Stimulated activated CD4-positive, alpha-beta T cell treated with anti-CD3 and anti-CD28 coated beads, Interleukin-2, amount 100 ng/mL, for 4 hours (primary cell): ENCODE results near the gene GALP.
"Not testable (repeated sequence)": the region's sequence is repeated elsewhere in the genome, so short reads cannot be mapped to it uniquely, and the experiment has no call there.

Experiments used
- DNase-seq: peaks from one replicate; pipeline ENCODE4 v3.0.0-alpha.2; 2020; ENCODE audit warnings: low read depth

The GALP gene

DNA sequence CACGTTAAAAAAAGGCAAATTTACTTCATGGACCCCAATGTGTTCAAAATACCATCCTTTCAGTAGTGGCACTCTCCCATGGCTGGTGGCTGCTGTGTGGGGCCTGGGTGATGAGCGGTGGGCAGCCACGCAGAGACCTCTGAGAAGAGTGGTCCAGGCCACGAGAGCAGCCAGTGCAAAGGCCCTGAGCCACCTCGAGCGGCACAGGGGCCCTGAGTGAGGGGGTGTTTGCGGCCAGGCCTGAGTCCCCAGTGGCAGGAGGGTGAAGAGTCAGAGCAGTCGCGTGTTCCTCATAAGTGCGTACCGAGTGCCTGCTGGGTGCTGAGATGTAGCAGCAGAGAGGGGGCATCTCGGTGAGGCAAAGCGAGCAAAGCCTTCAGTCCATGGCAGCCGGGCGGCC, 27.7 kb upstream of the GALP start:
- DNase-seq = no peak

DNA sequence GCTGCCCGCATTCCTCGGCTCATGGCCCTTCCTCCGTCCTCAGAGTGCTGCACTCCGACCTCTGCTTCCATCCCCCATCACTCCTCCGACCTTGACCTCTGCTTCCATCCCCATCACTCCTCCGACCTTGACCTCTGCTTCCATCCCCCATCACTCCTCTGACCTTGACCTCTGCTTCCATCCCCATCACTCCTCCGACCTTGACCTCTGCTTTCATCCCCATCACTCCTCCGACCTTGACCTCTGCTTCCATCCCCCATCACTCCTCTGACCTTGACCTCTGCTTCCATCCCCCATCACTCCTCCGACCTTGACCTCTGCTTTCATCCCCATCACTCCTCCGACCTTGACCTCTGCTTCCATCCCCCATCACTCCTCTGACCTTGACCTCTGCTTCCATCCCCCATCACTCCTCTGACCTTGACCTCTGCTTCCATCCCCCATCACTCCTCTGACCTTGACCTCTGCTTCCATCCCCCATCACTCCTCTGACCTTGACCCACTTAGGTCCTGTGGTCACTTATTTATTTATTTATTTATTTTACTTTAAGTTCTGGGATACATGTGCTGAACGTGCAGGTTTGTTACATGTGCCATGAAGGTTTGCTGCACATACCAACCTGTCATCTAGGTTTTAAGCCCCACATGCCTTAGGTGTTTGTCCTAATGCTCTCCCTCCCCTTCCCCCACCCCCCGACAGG, 26.7 kb upstream of the GALP start:
- not testable (repeated sequence) for DNase-seq

DNA sequence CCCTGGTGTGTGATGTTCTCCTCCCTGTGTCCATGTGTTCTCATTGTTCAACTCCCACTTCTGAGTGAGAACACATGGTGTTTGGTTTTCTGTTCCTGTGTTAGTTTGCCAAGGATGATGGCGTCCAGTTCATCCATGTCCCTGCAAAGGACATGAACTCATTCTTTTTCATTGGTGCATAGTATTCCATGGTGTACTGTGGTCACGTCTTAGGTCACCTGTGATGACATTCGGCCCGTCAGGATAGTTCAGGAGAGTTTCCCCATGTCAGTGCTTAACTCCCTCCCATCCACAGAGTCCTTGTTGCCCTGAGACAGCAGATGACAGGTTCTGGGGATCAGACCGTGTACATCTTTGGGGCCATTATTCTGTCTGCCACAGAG, 26.2 kb upstream of the GALP start:
- no peak for DNase-seq

DNA sequence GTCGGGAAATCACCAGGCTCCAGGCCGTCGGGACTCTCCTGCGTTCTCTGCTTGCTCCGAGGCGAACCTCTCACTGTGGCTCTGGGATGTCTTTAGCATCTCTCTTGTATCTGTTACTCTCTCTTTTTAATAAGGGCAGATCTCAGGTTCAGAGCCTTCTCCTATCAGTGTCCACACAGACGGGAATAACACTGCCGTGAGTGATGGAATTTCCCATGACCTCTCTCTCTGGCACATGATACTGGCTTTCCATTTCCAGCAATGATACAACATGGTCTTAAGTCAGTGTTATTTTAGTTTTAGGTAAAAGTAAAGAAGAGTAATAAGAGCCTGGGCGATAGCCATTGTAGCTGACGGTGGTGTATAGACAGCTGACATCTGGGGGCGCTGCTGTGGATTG, 25.4 kb upstream of the GALP start:
- DNase-seq = no peak

DNA sequence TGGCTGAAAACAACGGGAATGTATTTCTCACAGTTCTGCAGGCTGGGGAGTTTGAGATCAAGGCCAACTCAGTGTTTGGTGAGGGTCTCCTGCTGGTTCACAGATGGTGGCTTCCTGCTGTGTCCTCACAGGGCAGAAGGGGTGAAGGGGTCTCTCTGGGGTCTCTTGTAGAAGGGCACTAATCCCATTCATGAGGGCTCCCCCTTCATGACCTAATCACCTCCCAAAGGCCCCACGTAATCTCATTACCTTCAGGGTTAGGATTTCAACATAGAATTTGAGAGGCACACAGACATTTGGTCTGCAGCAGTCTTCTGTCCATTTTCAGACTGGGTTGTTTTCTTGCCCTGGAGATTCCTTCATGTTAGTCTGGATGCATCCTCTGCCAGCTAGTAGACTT, 23.2 kb upstream of the GALP start:
- no peak for DNase-seq

DNA sequence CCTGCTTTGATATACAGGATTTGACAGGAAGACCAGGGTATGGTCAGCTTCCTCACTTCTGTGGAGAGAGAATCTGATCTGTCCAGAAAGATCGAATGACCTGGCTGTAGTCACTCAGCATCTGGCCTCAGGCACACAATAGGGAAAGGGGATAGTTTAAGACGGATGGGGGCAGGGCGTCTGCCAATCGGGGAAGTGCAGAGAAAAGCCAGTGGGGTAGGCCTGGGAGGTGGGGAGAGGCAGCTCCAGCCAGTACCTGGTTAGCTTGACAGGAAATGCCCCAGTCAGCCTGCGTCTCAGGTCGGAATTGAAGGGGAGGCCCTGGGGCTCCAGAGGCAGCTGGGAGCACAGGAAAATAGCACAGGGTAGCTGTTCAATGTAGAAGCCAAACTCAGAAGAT, 22.3 kb upstream of the GALP start:
- DNase-seq = no peak

DNA sequence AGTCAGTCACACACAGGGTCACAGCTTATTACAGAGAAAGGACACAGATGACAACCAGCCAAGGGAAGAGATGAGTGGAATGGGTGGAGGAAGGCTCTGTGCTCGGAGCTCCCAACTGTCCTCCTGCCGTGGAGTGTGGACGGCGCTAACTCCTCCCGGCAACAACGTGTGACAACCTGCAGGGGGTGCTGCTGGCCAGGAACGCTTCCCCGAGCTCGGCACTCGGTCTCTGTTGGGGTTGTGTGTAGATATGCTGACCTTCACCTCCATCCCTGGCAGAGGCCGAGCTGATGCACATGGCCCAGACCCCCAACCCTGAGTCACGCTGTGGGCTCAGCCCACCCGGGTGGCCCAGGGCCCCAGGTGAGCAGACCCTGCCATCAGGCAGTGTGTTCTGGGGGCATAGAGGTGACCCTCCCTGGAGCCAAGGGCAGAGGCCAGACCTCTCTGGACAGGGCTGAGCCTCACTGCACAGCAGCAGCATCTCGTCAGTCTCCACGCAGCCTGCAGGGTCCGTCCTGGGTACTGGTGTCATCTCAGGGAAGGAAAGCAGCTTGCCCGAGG, 20.6 kb upstream of the GALP start:
- no peak for DNase-seq

DNA sequence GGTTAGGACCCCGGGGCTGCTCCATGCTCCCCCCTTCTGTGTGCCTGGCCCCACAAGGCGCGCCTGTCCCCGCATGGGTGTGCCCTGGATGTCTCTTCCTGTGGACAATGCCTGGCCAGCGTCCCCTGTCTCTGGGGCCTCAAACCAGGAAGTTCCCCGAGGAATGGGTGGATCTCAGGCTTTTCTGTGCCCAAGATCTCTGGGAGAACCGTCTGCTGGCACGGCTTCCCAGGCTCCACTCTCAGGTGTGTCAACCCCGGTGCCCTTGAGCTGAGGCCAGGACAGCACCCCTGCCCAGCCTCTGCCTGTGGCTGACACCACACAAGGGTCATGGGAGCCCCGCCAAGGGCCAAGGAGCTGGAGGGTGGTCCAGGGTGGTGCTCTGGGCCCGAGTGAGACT, 19.0 kb upstream of the GALP start:
- no peak for DNase-seq

DNA sequence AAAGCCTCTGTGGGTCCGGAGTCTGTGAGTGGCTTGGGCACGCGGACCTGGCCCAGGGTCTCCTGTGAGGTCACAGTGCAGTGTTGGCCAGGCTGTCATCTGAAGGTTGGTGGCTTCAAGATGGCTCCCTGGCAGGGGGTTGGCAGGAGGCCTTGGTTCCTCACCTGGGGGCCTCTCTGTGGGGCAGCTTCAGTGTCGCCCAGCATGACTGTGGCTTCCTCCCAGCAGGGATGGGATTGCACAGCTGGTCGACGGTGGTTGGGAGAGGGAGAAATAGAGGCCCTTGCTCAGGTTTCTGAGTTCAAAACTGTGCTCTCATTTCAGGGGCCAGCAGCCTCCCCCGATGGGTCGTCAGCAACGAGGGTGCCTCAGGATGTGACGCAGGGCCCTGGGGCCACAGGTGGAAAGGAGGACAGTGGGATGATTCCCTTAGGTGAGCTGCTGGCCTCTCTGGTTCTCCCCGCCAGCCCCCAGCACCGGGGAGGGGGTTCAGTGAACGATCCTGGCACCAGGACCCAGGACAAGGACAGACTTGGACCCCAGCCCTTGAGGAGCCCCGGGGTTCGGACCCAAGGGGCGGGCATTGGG, 17.5 kb upstream of the GALP start:
- DNase-seq = no peak

DNA sequence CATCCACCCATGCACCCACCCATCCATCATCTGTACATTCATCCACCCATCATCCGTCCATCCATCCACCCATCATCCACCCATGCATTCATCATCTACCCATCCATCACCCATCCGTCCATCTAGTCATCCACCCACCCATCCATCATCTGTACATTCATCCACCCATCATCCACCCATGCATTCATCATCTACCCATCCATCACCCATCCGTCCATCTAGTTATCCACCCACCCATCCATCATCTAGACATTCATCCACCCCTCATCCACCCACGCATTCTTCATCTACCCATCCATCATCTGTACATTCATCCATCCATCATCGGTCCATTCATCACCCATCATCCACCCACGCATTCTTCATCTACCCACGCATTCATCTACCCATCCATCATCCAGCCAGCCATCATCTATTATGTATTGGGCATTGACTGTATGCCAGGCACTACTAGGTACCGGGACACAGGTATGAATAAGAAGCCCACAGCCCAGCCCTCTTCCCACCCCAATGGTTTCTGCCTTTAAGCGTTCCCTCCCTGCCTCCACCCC, 16.7 kb upstream of the GALP start:
- no peak for DNase-seq

DNA sequence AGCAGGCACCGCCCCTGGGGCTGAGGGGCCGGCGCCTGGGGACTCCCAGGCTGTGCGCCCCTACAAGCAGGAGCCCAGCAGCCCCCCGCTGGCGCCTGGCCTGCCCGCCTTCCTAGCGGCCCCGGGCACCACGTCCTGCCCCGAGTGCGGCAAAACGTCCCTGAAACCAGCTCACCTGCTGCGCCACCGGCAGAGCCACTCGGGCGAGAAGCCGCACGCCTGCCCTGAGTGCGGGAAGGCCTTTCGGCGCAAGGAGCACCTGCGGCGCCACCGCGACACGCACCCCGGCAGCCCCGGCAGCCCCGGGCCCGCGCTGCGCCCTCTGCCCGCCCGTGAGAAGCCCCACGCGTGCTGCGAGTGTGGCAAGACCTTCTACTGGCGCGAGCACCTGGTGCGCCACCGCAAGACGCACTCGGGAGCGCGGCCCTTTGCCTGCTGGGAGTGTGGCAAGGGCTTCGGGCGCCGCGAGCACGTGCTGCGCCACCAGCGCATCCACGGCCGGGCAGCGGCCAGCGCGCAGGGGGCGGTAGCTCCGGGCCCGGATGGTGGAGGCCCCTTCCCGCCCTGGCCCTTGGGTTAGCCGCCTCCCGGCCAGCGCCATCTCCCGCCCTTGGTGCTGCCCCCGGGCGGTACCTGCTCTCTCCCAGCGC, 16.1 kb upstream of the GALP start:
- no peak for DNase-seq

DNA sequence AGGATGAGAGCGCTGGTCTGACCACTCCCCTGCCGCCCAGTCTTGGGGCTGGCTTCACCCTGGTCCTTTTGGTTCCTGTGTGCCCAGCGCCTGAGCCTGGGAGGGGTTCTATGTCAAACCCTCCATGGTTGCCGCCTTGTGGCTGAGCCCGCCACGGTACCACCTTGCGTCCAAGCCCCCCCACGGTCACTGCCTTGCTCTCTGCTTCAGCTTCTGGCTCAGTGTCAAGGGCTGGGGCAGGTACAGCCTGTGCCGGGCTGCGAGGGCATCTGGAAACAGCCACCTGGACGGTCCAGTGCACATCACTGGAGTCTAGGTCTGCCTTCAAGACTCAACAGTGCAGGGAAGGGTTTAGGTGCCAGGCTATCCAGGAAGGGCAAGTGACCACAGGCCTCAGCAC, 14.3 kb upstream of the GALP start:
- no peak for DNase-seq

DNA sequence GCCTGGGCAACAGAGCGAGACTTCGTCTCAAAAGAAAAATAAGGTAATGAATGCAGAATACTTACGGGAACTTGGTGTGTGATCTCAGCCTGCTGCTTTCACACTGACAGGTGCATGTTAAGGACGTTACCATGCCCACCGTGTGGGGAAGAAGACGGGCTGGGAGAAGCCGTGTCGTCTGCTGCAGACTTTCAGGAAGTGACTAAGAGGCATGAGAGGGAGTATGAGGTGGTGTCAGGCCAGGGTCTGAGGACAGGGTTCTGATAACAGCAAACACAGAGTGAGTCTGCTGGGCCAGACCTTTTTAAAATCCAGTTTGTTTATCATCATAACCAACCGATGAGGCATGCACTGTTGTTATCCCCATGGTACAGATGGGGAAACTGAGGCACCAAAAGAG, 13.6 kb upstream of the GALP start:
- DNase-seq = no peak

DNA sequence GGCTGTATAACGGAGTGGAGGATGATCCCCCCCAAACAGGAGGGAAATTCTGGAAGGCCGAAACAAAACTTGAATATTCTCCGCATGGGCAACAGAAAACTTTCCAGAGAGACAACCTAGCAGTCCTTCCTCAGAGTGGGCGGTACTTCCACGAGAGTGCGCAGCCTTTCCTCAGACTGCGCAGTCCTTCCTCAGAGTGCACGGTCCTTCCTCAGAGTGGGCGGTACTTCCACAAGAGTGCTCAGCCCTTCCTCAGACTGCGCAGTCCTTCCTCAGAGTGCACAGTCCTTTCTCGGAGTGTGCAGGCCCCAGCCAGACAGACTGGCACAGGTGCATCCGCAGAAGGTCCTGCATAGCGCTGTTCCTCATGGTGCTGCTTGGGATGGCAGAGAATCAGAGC, 12.7 kb upstream of the GALP start:
- DNase-seq = no peak

DNA sequence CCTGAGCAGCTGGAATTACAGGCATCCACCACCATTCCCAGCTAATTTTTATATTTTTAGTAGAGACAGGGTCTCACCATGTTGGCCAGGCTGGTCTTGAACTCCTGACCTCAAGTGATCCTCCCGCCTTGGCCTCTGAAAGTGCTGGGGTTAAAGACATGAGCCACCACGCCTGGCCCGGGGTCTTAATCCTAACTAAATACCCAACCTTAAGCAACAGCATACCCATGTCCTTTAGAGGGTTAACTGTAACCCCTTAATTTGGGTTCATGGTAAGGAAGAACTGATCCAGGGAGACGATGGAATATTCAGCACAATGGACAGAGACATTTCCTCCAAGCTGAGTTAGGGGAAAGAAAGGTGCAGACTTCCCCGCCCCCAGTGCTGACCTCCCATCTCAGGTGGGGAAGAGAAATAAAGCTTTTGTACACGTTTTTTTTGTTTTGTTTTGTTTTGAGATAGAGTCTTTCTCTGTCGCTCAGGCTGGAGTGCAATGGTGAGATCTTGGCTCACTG, 8.7 kb upstream of the GALP start:
- no peak for DNase-seq

DNA sequence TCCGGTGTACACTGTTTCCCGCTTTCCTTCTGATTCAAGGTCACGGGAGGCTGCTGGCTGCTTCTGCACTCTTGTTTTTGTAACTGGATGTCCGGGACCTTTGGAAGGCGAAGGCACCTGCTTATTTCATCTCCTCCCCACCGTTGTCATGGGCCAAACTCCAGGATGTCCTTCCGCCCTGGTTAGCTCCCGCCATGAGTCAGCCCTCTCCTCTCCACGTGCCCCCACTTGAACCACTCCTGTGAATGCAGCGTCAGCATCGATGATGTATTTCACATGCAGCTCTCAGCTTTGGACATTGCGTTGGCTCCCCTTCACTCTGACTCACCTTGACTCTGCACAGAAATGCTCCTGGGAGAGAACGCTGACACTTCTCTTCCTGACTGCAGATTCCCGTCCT, 5.5 kb upstream of the GALP start:
- no peak for DNase-seq

DNA sequence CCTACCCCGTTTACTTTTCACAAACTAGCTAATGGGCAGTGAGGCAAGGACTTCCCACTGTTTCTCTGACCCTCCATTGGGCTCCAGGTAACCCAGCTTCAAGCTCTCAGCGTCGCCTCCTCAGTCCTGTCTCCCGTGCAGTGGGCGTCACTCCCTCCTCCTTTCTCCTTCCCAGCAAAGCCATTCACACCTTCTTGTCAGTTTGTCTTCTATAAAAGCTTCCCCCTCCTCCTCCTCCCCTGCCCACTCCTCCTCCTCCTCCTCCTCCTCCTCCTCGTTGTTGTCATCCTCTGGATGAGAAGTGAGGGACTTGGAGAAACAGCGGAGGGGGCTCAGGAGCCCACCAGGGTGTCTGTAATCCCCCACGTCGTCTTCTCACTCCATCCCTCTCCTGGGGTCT, 1.7 kb upstream of the GALP start:
- DNase-seq = no peak

DNA sequence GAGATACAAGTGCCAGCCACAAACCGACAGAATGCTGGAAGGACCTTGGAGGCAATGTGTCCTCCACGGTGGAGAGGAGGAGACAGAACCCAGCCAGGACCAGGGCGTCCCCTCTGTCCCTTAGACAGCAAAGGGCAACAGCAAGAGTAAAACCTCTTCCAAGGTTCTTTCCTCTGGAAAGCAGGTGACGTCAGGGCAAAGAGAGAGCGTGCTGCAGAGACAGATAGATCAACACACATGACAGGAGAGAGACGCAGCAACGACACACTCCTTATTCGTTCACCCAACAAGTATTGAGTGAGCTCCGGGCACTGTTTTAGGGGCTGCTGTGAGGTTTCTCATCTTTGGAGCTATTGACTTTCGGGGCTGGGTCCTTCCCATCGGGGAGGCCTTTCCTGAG, 1.3 kb upstream of the GALP start:
- DNase-seq = no peak

DNA sequence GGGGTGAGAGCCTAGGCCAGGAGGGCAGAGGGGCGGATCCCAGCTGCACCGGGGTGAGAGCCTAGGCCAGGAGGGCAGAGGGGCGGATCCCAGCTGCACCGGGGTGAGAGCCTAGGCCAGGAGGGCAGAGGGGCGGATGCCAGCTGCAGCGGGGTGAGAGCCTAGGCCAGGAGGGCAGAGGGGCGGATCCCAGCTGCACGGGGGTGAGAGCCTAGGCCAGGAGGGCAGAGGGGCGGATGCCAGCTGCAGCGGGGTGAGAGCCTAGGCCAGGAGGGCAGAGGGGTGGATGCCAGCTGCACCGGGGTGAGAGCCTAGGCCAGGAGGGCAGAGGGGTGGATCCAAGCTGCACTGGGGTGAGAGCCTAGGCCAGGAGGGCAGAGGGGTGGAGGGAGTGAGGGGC, 502 bp downstream of the GALP start:
- not testable (repeated sequence) for DNase-seq

DNA sequence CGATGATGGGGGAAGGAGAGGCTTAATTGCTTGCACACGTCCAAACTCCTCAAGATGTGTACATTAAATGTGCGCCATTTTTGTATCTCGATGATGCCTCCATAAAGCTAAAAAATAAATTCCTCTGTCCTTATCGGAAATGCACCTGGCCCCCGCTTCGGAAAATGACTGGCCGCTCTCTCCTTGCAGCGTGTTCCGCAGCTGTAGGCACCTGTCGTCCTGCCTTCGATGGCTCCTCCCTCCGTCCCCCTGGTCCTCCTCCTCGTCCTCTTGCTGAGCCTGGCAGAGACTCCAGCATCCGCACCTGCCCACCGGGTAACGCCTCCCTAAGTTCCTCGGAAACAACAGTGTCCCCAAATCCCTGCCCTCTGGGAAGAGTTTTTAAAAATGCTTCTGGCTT, 1.1 kb downstream of the GALP start:
- DNase-seq = no peak

DNA sequence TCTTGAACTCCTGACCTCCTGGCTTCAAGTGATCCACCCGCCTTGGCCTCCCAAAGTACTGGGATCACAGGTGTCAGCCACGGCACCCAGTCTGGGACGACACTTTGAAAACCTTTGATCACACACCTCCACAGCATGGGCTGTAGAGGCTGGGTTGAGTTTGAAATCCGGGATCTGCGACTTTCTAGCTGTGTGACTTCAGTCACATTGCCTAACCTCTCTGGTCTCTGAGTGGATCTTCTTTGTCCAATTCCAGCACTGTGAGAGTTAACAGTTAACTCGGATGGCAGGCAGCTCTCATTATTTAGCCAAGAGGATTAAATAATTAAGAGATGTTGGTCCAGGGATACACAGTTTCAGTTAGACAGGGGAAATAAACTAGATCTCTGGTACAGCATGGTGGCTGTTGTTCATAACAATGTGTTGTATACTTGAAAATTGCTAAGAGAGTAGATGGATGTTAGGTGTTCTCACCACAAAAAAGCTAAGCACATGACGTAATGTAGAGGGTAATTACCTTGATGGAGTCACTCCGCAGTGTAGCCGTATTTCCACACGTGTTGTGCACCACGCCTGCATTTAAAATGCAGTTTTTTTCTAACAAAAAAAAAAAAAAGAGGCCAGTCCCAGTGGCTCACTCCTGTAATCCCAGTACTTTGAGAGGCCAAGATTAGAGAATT, 1.9 kb downstream of the GALP start:
- no peak for DNase-seq

DNA sequence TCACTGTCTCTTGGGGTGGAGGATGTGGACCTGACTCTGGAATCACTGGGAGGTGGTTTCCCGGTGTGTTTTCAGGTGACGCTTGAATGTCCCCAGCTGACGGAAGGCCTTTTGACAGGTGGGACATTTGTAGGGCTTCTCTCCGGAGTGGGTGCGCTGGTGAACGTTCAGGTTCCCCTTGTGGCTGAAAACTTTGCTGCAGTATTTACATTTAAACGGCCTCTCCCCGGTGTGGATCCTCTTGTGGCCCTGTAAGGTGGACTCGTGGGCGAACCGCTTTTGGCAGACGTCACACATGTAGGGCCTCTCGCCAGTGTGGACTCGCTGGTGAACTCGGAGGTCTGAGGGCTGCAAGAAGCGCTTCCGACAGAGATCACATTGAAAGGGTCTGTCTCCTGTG, 14.0 kb downstream of the GALP start:
- DNase-seq = no peak
